HG03432 (cell line): ENCODE data around the gene PRKCA.
"Not testable (repeated sequence)": the region's sequence is repeated elsewhere in the genome, so short reads cannot be mapped to it uniquely, and the experiment has no call there.

ENCODE experiments used
- ATAC-seq: cut with Tn5 transposase; IDR thresholded peaks from one replicate; pipeline ENCODE4 v1.9.1; 2021; ENCODE audit warnings: mild to moderate bottlenecking, moderate library complexity; ENCODE audit not compliant: unreplicated experiment

The PRKCA gene

GRCh38 chr17:66349521-66350254 is 47.3 kb downstream of the PRKCA start:
- ATAC-seq: no peak

GRCh38 chr17:66350576-66350975 is 48.2 kb downstream of the PRKCA start:
- not testable (repeated sequence) for ATAC-seq

GRCh38 chr17:66351033-66351432 is 48.6 kb downstream of the PRKCA start:
- ATAC-seq: no peak

GRCh38 chr17:66351701-66352100 is 49.3 kb downstream of the PRKCA start:
- no peak for ATAC-seq

- no peak for ATAC-seq
Observed at GRCh38 chr17:66353937-66354401, 51.6 kb downstream of the PRKCA start.

- no peak for ATAC-seq
Observed at GRCh38 chr17:66354472-66354871, 52.1 kb downstream of the PRKCA start.

GRCh38 chr17:66354981-66355380 is 52.6 kb downstream of the PRKCA start:
- ATAC-seq: no peak

GRCh38 chr17:66355510-66355909 is 53.1 kb downstream of the PRKCA start:
- no peak for ATAC-seq

GRCh38 chr17:66357037-66357436 is 54.6 kb downstream of the PRKCA start:
- ATAC-seq: no peak

- no peak for ATAC-seq
Observed at GRCh38 chr17:66359351-66359750, 56.9 kb downstream of the PRKCA start.

- ATAC-seq: not testable (repeated sequence)
Observed at GRCh38 chr17:66360961-66361565, 58.6 kb downstream of the PRKCA start.

- ATAC-seq: no peak
Observed at GRCh38 chr17:66364508-66364907, 62.1 kb downstream of the PRKCA start.

- ATAC-seq: no peak
Observed at GRCh38 chr17:66364990-66365490, 62.6 kb downstream of the PRKCA start.

- no peak for ATAC-seq
Observed at GRCh38 chr17:66365903-66366302, 63.5 kb downstream of the PRKCA start.

GRCh38 chr17:66367107-66367506 is 64.7 kb downstream of the PRKCA start:
- ATAC-seq: no peak

GRCh38 chr17:66369830-66370229 is 67.4 kb downstream of the PRKCA start:
- ATAC-seq: no peak

- ATAC-seq: no peak
Observed at GRCh38 chr17:66371561-66371960, 69.1 kb downstream of the PRKCA start.

- no peak for ATAC-seq
Observed at GRCh38 chr17:66372182-66372581, 69.8 kb downstream of the PRKCA start.

GRCh38 chr17:66373079-66373478 is 70.7 kb downstream of the PRKCA start:
- ATAC-seq: no peak

GRCh38 chr17:66373944-66374817 is 71.8 kb downstream of the PRKCA start:
- ATAC-seq: no peak

- no peak for ATAC-seq
Observed at GRCh38 chr17:66375121-66375520, 72.7 kb downstream of the PRKCA start.
